Posterior vena cava (tissue), 2 donors: Measurements from ENCODE around the gene LY6G6D. TPM values are rescaled to one million over a fixed set of nuclear protein-coding genes. Genes with fewer than 3 reads are reported as not detected.

ENCODE experiments used
- DNase-seq: peaks from one replicate; pipeline ENCODE4 v3.0.0-alpha.2; 2020; ENCODE audit warnings: low spot score
- intact Hi-C, 2 donors: fragments of 100-400 bp; cut with DNase I; formaldehyde crosslinking; loops; one replicate each; pipeline versions ENCODE4 v1.14.1 to v1.14.2; 2022 to 2023
- total RNA-seq, 2 donors: library from RNA; stranded (reverse); fragmentation: NEBNext Ultra II Directional; extraction: Animal tissue kit (Norgen Biotek cat#: 25700); gene quantifications; one replicate each; pipeline ENCODE4 v1.2.1, GENCODE V29; 2021
- donor health status: DM: yes; HTN: yes; CAD: no.
- donor health status: DM: yes; HTN: yes; CAD: no.

LY6G6D gene
- total RNA-seq, 2 donors from 2014 or later, result not detected

GRCh38 chr6:31741815-31742214, 26.7 kb downstream of the LY6G6D start:
- DNase-seq, result no peak
- intact Hi-C loops, result no loop called here

GRCh38 chr6:31742894-31743293, 27.7 kb downstream of the LY6G6D start:
- intact Hi-C loops, result no loop called here
- DNase-seq, result no peak

- intact Hi-C loops, result no loop called here
- no peak for DNase-seq
Observed at GRCh38 chr6:31744422-31744821, 29.3 kb downstream of the LY6G6D start.

GRCh38 chr6:31749301-31750036, 34.3 kb downstream of the LY6G6D start:
- intact Hi-C loops, result no loop called here

GRCh38 chr6:31750411-31751022, 35.4 kb downstream of the LY6G6D start:
- intact Hi-C loops, result no loop called here
- no peak for DNase-seq

More at GRCh38 chr6:31749301-31750036, 34.3 kb downstream of the LY6G6D start:
- DNase-seq, result no peak

GRCh38 chr6:31752739-31753319, 37.7 kb downstream of the LY6G6D start:
- intact Hi-C loops, result no loop called here
- DNase-seq, result no peak

- DNase-seq, result no peak
- intact Hi-C loops, result no loop called here
Observed at GRCh38 chr6:31758281-31758680, 43.1 kb downstream of the LY6G6D start.

GRCh38 chr6:31760790-31761189, 45.6 kb downstream of the LY6G6D start:
- intact Hi-C loops, result no loop called here
- DNase-seq, result no peak

GRCh38 chr6:31761343-31761742, 46.2 kb downstream of the LY6G6D start:
- DNase-seq, result no peak
- intact Hi-C loops, result no loop called here

GRCh38 chr6:31762356-31762755, 47.2 kb downstream of the LY6G6D start, which contains the start of gene SAPCD1:
TSS of gene SAPCD1 (plus strand) at chr6:31762656. CDS start at chr6:31763055, 399 bp downstream.
- intact Hi-C loops, result no loop called here
- DNase-seq, result no peak

- intact Hi-C loops, result no loop called here
- no peak for DNase-seq
Observed at GRCh38 chr6:31762878-31763618, 47.9 kb downstream of the LY6G6D start.

GRCh38 chr6:31763619-31763940, 48.4 kb downstream of the LY6G6D start:
- intact Hi-C loops, result no loop called here

GRCh38 chr6:31764198-31764597, 49.0 kb downstream of the LY6G6D start:
- intact Hi-C loops, result no loop called here
- DNase-seq, result no peak

More at GRCh38 chr6:31763619-31763940, 48.4 kb downstream of the LY6G6D start:
- DNase-seq, result no peak

GRCh38 chr6:31765559-31765909, 50.4 kb downstream of the LY6G6D start:
- intact Hi-C loops, result loop anchor here in 1 of 2 donors (5.0 kb wide), 1 partner anchor 67 kb away; no protein-coding TSS in a partner anchor

GRCh38 chr6:31765910-31766794, 51.0 kb downstream of the LY6G6D start:
- intact Hi-C loops, result loop anchor here (1.0 to 5.0 kb wide), 2 partner anchors 48 to 66 kb away; no protein-coding TSS in a partner anchor
- DNase-seq, result no peak

More at GRCh38 chr6:31765559-31765909, 50.4 kb downstream of the LY6G6D start:
- no peak for DNase-seq

GRCh38 chr6:31767096-31767645, 52.0 kb downstream of the LY6G6D start:
- intact Hi-C loops, result loop anchor here in 1 of 2 donors (5.0 kb wide), 1 partner anchor 65 kb away; no protein-coding TSS in a partner anchor
- no peak for DNase-seq
